ENCODE data around the gene EGFR.
"Not testable (repeated sequence)": the region's sequence is repeated elsewhere in the genome, so short reads cannot be mapped to it uniquely, and the experiment has no call there.

EGFR gene

GRCh38 chr7:55147736-55148135, 128.9 kb downstream of the EGFR start:
- no peak for DNase-seq (ENCODE audit: low read depth in 2 of 2)

DNA sequence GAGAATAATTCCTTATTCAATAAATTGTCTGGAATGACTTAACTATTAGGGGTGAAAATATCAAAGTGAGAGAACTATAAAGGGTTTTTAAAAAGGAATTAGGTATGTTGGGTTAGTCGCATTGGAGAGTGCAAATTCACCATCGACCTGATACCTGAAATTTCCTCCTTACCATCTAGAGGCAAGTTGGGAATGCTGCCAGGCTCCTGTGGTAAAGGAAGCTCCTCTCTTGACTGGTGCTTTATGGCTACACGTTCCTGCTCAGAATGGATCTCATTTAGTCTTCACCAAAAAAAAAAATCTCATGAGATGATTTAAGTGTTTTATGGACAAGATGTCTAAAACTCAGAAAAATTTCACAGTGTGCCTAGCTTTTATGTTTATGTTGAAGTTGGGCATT, 129.8 kb downstream of the EGFR start:
- no peak for DNase-seq (ENCODE audit: low read depth in 2 of 2)

DNA sequence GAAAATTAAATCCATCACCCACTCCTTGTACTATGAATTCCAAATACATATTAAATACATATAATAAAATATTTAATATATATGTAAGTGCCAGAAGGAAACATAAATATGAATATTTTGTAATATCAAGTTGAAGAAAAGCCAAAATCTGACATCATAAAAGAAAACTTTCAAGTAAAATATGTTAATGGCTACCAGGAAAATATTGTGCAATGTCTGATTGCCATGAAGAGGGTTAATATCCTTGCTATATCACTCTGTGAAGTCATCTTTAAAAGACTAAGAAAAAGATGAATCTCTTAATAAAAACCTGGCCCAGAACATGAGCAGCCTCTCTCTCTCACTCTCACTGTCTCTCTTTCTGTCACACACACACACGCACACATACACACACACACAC, 130.2 kb downstream of the EGFR start:
- no peak for DNase-seq (ENCODE audit: low read depth in 2 of 2)

DNA sequence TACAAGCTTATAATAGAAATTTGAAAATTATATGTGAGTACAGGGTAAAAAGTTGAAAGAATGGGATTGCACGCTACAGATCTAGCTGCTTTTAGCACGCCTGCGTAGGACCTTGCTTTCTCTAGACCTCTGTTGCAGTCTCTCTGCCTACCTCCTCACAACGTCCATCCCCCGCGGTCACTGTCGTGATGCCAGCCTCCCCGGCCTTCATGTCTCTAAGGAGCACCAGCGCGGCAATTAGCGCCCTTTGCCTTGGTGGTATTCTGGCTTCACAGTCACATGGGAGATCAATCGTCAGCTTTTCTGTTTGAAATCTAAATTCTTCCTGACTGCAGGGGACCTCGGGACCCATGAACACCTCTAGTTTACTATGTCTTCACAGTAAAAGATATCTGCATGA, 131.3 kb downstream of the EGFR start:
- DNase-seq (ENCODE audit: low read depth in 2 of 2), result no peak

DNA sequence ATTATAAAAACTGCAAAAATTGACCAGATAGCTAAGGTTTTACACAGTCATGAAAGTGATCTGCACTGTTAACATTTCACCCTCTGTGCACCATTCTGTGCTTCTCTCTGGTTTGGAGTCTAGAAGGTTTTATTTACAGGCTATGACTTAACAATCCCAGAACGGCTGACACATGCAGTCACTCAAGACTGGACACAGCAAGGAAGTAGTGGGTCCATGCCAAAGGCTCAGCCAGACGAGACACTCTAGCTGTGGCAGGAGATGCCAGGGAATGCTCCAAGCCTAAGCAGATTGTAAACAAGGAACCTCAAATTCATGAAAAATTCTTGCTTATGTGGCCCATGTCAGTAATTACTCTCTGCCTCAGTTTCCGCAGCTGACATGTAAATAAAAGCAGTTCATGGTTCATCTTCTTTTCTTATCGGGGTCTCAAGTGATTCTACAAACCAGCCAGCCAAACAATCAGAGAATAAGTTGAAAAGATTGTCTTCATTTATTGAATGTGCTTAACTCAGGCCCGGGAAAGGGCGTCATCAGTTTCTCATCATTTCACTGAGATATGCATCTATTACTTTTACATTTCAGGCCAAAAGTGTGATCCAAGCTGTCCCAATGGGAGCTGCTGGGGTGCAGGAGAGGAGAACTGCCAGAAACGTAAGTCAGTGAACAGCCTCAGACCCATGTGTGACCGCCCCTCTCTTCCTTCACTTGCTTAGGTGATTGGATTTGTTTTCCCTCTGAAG, 132.1 kb downstream of the EGFR start:
- no peak for DNase-seq (ENCODE audit: low read depth in 2 of 2)

DNA sequence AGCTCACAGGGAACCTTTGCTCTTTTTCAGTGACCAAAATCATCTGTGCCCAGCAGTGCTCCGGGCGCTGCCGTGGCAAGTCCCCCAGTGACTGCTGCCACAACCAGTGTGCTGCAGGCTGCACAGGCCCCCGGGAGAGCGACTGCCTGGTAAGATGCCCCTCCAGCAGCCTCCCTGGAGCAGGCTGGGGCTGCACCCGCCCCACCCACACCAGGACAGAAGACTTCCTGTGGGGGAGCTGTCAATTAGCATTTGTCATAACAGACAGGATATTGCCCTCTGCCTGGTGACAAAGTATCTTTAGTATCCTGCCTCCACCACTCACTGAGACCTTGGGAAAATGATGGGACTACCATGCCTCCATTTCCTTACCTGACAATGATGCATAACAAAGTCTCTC, 133.7 kb downstream of the EGFR start:
- DNase-seq (ENCODE audit: low read depth in 2 of 2), result no peak

DNA sequence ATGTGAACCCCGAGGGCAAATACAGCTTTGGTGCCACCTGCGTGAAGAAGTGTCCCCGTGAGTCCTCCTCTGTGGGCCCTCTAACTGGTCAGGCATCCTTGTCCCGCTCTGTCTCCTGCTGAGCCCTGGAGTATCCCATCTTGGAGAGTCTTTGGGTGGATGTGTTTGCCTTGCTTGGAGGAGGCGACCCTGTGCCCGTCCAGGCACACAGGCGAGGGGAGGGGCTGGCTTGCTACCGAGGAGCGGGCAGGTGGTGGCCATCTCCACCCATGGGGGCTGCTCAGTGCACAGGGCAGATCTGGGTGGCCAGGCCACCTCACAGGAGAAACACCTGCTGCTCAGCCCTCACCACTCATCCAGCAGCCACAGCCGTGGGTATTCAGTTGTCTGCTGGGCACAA, 135.3 kb downstream of the EGFR start:
- DNase-seq (ENCODE audit: low read depth in 2 of 2), result no peak

GRCh38 chr7:55155351-55156117, 136.7 kb downstream of the EGFR start:
- DNase-seq (ENCODE audit: low read depth in 2 of 2), result no peak

GRCh38 chr7:55156919-55157763, 138.3 kb downstream of the EGFR start:
- DNase-seq (ENCODE audit: low read depth in 2 of 2), result no peak

GRCh38 chr7:55157764-55158105, 138.9 kb downstream of the EGFR start:
- no peak for DNase-seq (ENCODE audit: low read depth in 2 of 2)

- DNase-seq (ENCODE audit: low read depth in 2 of 2), result no peak
Measured at GRCh38 chr7:55158541-55159382, 139.9 kb downstream of the EGFR start.

DNA sequence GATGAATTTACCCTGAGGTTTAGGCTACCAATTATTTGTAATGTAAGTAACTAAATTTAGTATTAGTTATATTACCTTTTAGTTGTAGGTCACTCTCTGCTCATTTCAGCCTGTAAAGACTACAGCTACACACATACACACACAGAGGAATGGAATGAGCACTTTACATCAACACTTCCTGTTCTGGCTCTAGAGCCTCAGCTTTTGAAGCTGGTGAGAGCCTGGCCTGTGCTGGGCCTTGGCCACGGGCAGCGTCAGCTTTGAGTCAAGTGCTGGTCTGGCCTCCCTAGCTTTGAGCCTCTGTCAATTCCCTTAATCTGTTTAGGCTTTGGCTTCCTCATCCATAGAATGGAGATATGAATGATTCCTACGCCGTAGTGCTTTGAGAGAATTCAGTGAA, 141.7 kb downstream of the EGFR start:
- DNase-seq (ENCODE audit: low read depth in 2 of 2), result no peak

DNA sequence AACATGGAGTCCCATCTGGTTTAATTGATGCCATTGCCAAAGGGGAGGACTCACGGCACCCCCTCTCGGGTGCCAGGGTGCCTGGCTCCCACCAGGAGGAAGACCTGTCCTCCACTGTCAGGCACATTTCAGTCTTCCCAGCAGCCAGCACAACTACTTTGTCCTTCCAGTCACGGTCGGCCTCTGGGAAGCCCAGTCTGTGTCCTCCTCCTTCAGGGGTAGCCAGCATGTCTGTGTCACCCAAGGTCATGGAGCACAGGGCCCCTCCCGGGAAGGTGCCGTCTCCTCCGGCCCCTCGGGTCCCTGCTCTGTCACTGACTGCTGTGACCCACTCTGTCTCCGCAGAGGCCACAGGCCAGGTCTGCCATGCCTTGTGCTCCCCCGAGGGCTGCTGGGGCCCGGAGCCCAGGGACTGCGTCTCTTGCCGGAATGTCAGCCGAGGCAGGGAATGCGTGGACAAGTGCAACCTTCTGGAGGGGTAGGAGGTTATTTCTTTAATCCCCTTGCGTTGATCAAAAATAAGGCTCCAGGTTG, 142.4 kb downstream of the EGFR start:
- DNase-seq (ENCODE audit: low read depth in 2 of 2), result no peak

DNA sequence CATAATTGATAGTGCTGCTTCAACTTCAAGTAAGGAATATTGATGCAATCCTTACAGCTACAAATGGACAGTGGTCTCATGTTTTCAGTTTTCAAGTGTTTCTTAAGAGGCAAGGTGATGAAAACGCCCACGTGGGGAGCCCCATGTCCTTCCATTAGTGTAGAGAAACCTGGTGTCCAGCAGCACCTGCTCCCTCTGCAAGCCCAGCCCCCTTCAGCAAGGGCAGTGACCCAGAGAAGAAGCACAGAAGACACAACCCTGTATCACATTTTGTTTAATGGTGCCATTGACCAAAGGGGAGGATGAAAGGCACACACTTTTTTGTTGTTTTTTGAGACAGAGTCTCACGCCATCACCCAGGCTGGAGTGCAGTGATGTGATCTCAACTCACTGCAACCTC, 143.7 kb downstream of the EGFR start:
- DNase-seq (ENCODE audit: low read depth in 2 of 2), result no peak

- DNase-seq (ENCODE audit: low read depth in 2 of 2), result no peak
Measured at GRCh38 chr7:55163733-55164132, 144.9 kb downstream of the EGFR start.

GRCh38 chr7:55164527-55164926, 145.7 kb downstream of the EGFR start:
- no peak for DNase-seq (ENCODE audit: low read depth in 2 of 2)

DNA sequence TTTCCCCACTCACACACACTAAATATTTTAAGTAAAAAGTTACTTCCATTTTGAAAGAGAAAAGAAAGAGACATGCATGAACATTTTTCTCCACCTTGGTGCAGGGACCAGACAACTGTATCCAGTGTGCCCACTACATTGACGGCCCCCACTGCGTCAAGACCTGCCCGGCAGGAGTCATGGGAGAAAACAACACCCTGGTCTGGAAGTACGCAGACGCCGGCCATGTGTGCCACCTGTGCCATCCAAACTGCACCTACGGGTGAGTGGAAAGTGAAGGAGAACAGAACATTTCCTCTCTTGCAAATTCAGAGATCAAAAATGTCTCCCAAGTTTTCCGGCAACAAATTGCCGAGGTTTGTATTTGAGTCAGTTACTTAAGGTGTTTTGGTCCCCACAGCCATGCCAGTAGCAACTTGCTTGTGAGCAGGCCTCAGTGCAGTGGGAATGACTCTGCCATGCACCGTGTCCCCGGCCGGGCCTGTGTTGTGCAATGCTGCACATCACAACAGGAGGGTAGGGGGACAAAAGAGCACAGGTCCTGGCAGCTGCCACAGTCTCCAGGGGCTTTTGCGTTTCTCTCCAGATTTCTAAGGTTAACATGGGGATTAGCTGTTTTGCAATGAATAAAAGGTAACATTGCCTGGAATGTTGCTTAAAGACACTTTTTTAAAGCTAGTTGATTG, 146.5 kb downstream of the EGFR start:
- no peak for DNase-seq (ENCODE audit: low read depth in 2 of 2)

DNA sequence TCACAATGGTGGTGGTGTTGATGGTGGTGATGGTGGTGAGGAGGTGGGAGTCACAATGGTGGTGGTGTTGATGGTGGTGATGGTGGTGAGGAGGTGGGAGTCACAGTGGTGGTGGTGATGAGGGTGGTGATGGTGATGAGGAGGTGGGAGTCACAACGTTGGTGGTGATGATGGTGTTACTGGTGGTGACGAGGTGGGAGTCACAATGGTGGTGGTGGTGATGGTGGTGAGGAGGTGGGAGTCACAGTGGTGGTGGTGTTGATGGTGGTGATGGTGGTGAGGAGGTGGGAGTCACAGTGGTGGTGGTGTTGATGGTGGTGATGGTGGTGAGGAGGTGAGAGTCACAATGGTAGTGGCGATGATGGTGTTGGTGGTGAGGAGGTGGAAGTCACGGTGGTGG, 148.5 kb downstream of the EGFR start:
- DNase-seq (ENCODE audit: low read depth in 2 of 2), result not testable (repeated sequence)

- DNase-seq (ENCODE audit: low read depth in 2 of 2), result no peak
Measured at GRCh38 chr7:55170335-55171069, 151.7 kb downstream of the EGFR start.

DNA sequence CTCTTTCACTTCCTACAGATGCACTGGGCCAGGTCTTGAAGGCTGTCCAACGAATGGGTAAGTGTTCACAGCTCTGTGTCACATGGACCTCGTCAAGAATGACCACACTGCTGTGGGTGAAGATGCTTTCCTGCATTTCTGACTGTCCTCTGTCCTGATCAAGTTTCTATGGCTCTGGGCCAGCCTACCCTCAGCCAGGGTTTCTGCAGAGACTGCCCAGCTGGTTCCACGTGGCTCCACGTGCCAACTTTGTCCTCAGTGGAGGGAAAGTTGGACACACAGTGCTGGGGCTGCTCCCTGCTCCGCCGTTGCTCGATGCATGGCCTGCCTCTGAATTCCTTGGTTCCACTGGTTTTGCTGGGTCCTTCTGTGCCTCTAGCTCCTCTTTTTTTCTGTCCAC, 152.3 kb downstream of the EGFR start:
- no peak for DNase-seq (ENCODE audit: low read depth in 2 of 2)

Data from stimulated activated CD4-positive, alpha-beta T cell treated with anti-CD3 and anti-CD28 coated beads, Interleukin-1b, Interleukin-23, amount 100 ng/mL, for 4 hours (primary cell).